Activated CD8-positive, alpha-beta memory T cell treated with anti-CD3 and anti-CD28 coated beads, Interleukin-2, amount 50 U/mL, for 24 hours (primary cell): ENCODE measurements around the gene MAK.
A peak's percentile ranks its signal among the peaks of the same experiment; 100 is the strongest.
"Not testable (repeated sequence)": the region's sequence is repeated elsewhere in the genome, so short reads cannot be mapped to it uniquely, and the experiment has no call there.

Experiments
- DNase-seq: peaks from one replicate; pipeline ENCODE4 v3.0.0-alpha.2; 2020; ENCODE audit errors: extremely low read depth

The MAK gene

DNA sequence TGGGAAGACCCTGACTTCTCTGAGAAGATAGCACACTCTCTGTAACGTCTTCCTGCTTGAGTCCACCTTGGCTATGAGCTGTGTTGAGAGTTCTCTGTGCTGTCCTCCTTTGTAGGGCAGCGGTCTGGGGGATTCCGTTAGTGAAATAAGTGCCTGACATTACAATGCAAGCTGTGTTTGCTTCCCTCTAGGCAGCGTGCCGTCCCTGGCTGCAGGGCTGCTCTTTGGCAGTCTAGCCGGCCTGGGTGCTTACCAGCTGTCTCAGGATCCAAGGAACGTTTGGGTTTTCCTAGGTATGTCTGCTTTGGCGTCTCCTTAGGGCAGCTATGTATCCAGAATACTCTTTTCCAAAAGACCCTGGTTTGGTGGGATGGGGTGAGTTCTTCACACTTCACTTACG is 112.6 kb downstream of the MAK start:
- no peak for DNase-seq

DNA sequence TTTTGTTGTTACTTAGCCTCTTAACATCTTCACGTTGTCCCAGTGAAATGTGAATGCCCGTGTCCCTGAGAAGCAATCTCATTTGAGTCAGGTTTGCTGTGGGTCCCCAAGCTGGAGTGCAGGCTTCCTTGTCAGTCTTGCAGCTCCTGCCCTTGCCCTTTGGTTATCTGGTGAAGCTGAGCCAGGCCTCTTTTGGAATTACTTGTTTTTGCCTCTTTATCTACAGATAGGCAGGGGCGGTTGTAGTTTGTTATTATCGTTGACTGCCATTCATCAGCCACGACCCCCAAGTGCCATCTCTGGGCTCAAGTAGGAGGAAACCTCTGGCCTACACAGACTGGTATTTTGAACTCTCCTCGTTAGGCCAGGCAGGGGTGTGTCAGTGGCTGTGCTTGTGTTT is 113.3 kb downstream of the MAK start:
- no peak for DNase-seq

DNA sequence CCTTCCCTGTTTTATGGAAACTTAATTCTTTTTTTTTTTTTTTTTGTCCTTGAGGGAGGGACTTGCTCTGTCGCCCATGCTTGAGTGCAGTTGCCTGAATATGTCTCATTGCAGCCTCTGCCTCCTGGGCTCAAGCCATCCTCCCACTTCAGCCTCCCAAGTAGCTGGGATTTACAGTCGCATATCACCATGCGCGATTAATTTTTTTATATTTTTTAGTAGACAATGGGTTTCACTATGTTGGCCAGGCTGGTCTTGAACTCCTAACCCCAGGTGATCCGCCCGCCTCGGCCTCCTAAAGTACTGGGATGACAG is 114.8 kb downstream of the MAK start:
- DNase-seq, result no peak

DNA sequence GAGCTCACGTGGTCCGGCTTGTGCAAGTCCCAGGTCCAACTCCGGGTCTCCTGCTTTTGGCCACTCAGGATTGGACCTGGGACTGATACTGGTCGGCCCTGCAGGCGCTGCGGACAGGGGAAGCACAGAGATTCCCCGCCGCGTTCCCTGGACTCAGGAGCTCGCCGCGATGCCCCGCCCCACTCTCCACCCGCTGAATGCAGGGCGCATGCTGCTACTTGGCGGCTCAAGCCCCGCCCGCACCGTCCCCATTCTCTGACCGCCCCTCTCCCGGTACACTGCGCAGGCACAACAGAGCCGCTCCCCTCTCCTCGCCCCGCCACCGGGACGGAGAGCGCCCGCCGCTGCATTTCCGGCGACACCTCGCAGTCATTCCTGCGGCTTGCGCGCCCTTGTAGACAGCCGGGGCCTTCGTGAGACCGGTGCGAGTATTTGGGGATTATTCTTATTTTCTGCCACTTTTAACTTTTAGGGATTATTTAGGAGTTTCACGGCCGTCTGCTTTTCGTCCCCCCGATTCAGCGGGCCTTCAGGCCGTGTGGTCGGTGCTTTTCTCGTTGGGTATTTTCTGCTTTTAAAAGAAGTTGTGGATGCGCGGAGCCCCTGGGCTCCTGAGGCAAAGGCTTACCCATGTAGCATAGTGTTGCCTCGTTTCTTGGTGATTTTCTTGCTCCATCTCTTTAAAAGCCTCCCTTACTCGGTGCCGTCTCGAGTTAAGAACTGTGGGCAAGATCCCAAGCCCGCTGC is 115.3 kb downstream of the MAK start, which contains the start of gene TMEM14C:
Gene TMEM14C (plus strand): TSS at position 251 of the 747 bp plus-strand sequence. CDS start 1,544 bp downstream, outside the sequence.
- peak; percentile 74 for DNase-seq

DNA sequence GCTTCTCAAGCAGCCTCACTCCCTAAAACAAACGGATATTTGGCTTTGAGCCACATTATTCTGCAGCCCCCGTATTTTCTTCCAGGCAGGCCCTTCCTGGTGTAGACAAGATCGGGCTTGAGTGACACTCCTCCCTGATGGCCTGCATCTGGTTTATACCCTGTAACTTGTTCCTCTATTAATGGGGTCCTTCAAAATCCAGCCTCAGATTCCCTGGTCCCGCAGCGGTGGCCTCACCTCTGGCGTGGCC is 115.8 kb downstream of the MAK start:
- DNase-seq, result no peak

DNA sequence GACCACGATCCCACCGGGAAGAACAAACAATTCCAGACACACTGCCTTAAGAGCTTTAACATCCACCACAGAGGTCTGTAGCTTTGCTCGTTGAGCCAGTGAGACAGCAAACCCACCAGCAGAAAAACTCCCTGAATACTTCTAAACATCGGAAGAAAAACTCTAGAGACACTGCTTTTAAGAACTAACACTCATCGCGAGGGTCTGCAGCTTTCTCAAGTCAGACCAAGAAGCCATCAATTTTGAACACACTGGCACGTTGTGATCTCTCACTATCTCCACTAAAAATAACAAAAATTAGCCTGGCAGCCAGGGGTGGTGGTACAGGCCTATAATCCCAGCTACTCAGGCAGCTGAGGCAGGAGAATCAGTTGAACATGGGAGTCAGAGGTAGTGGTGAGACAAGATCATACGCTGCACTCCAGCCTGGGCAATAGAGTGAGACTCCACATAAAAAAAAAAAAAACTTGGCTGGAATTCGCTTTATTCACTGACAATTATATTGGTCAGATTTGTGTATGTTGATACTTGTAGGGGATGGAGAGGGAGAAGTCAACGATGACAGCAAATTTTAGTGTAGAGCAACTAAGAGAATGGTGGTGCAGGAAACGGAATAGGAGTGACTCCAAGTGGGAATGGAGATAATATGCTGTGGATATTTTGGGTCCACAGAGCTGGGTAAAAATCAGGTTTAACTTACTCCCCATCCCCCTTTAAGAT is 116.3 kb downstream of the MAK start:
- DNase-seq, result no peak

DNA sequence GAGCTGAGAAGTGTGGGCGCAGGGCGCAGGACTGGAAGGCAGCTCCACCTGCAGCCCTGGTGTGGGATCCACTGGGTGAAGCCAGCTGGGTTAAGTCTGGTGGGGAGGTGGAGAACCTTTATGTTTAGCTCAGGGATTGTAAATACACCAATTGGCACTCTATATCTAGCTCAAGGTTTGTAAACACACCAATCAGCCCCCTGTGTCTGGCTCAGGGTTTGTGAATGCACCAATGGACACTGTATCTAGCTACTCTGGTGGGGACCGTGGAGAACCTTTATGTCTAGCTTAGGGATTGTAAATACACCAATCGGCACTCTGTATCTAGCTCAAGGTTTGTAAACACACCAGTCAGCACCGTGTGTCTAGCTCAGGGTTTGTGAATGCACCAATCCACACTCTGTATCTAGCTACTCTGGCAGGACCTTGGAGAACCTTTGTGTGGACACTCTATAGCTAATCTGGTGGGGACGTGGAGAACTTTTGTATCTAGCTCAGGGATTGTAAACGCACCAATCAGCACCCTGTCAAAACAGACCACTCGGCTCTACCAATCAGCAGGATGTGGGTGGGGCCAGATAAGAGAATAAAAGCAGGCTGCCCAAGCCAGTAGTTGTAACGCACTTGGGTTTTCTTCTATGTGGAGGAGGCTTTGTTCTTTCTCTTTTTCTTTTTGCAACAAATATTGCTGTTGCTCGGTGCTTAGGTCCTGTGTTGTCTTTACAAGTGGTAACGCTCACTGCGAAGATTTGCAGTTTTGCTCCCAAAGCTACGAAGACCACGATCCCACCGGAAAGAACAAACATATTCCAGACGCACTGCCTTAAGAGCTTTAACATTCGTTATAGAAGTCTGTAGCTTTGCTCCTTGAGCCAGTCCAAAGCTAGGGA is 117.1 kb downstream of the MAK start:
- DNase-seq, result not testable (repeated sequence)

DNA sequence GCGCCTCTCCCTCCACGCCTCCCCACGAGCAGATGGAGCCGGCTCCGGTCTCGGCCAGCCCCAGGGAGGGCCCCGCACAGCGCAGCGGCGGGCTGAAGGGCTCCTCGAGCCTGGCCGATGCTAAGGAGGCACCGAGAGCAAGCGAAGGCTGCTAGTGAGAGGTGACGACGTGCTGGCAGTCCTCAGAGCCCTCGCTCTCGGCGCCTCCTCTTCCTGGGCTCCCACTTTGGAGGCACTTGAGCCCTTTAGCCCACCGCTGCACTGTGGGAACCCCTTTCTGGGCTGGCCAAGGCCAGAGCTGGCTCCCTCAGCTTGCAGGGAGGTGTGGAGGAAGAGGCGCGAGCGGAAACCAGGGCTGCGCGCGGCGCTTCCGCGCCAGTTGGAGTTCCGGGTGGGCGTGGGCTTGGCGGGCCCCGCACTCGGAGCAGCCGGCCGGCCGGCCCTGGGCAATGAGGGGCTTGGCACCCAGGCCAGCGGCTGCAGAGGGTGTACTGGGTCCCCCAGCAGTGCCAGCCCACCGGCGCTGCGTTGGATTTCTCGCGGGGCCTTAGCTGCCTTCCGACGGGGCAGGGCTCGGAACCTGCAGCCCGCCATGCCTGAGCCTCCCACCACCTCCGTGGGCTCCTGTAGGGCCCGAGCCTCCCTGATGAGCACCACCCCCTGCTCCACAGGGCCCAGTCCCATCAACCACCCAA is 117.9 kb downstream of the MAK start:
- no peak for DNase-seq

DNA sequence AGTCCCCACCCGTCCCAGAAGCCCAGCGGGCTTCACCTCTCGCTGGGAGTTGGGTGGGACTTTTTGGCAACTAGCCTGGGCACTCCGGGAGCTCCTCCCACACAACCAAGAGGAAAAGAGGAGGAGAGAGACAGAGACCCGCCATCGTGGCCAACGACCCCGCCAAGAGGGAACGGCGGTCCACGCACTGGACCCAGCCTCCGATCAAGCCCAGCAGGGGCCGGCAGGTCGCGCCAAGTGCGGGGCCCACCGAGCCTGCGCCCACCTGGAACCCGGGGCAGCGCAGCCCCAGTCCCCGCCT is 118.4 kb downstream of the MAK start:
- no peak for DNase-seq

DNA sequence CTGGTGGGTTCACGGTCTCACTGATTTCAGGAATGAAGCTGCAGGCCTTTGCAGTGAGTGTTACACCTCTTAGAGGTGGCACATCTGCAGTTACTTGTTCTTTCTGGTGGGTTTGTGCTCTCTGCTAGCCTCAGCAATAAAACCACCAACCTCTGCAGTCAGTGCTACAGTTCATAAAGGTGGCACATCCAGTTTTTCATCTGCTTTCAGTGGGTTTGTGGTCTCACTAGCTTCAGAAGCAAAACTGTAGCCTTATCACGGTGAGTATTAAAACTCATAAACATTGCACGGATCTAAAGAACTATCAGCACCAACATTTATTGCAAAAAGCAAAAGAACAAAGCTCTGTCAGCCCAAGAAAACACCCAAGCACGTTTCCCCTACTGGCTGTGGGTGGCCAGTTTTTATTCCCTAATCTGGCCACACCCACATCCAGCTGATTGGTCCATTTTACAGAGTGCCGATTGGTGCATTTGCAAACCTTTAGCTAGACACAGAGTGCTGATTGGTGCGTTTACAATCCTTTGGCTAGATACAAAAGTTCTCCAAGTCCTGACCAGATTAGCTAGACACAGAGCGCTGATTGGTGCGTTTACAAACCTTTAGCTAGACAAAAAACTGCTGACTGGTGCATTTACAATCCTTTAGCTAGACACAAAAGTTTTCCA is 118.9 kb downstream of the MAK start:
- DNase-seq, result no peak

DNA sequence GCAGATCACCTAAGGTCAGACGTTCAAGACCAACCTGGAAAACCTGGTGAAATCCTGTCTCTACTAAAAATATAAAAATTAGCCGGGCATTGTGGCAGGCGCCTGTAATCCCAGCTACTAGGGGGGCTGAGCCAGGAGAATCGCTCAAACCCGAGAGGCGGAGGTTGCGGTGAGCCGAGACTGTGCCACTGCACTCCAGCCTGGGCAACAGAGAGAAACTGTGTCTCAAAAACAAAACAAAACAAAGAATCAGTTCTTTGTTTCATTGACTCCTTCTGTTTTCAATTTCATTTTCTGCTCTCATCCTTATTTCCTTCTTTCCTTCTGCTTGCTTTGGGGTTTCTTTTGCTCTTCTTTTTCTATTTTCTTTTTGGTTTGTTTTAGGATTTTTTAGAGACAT is 124.4 kb downstream of the MAK start:
- no peak for DNase-seq
